Esophagus muscularis mucosa (tissue), 3 donors: ENCODE measurements around the gene BARX1.

ENCODE experiments used
- CTCF ChIP-seq, 3 experiments: fragments of 200-600 bp in 2 of 3; fragments of 450-650 bp in 1 of 3; sonication (generic) in 2 of 3; IDR thresholded peaks; one replicate each; pipeline ENCODE4 v1.5.1; 2017 to 2019; ENCODE audit warnings: antibody characterized with exemption in 3 of 3, mild to moderate bottlenecking in 2 of 3, moderate library complexity in 1 of 3
- POLR2AphosphoS5 ChIP-seq, 2 donors: sonication (generic); formaldehyde crosslinking; IDR thresholded peaks; one replicate each; pipeline ENCODE4 v1.6.1; 2017; ENCODE audit warnings: antibody characterized with exemption in 2 of 2

- TF ChIP-seq CTCF (IDR thresholded peaks at IDR 0.05) (no peak), POLR2AphosphoS5 (IDR thresholded peaks at IDR 0.05) (no peak)
These were observed 45.9 kb downstream of the BARX1 start for GRCh38 chr9:93909242-93909616.
